Fibroblast of mammary gland (primary cell): Measurements from ENCODE around the gene RBM17.

Experiments used
- DNase-seq: peaks from one replicate; pipeline ENCODE4 v3.0.0-alpha.2; 2010; ENCODE audit warnings: low read depth
- H3K4me3 ChIP-seq: 2 replicates; pipeline ENCODE4 v1.5.1; 2011; ENCODE audit warnings: low read depth, mild to moderate bottlenecking, low read length, moderate library complexity; ENCODE audit not compliant: control insufficient read depth
- CTCF ChIP-seq: conservative IDR thresholded peaks from 2 replicates; pipeline ENCODE4 v1.5.1; 2011; ENCODE audit warnings: low read depth, low read length, inconsistent platforms; ENCODE audit not compliant: control insufficient read depth, insufficient read depth

The RBM17 gene

GRCh38 chr10:6146013-6146785 is 57.4 kb downstream of the RBM17 start:
- TF ChIP-seq CTCF: no peak
- H3K4me3 ChIP-seq: peak overlapping the region; percentile 50
- DNase-seq: no peak

GRCh38 chr10:6146921-6147320 is 58.1 kb downstream of the RBM17 start:
- no peak overlapping the region for H3K4me3 ChIP-seq
- DNase-seq: no peak
- TF ChIP-seq CTCF: no peak

- no peak overlapping the region for H3K4me3 ChIP-seq
- no peak for DNase-seq
- no peak for TF ChIP-seq CTCF
These were observed 59.4 kb downstream of the RBM17 start for GRCh38 chr10:6148251-6148701.

GRCh38 chr10:6148908-6149307 is 60.1 kb downstream of the RBM17 start:
- no peak for DNase-seq
- H3K4me3 ChIP-seq: no peak overlapping the region
- TF ChIP-seq CTCF: no peak

GRCh38 chr10:6151087-6151977 is 62.5 kb downstream of the RBM17 start:
- H3K4me3 ChIP-seq: no peak overlapping the region
- DNase-seq: peak; percentile 70
- peak; percentile 78 for TF ChIP-seq CTCF

- H3K4me3 ChIP-seq: no peak overlapping the region
- TF ChIP-seq CTCF: no peak
- DNase-seq: no peak
These were observed 65.0 kb downstream of the RBM17 start for GRCh38 chr10:6153845-6154244.
